A673 (cell line): ENCODE data around the gene TLCD1.

Source experiments
- CTCF ChIP-seq: fragments of 300-800, 200-600 bp; sonication (generic); conservative IDR thresholded peaks from 2 replicates; pipeline ENCODE4 v1.5.1; 2017; ENCODE audit warnings: low read depth, mild to moderate bottlenecking, antibody characterized with exemption, low read length, moderate library complexity, mixed read lengths
- EZH2 ChIP-seq: fragments of 200-600 bp; sonication (generic); IDR thresholded peaks from 2 replicates; pipeline ENCODE4 v1.6.1; 2017; ENCODE audit warnings: borderline replicate concordance, low read depth, mild to moderate bottlenecking, mixed read lengths, antibody characterized with exemption, low read length; ENCODE audit not compliant: poor library complexity, severe bottlenecking

GRCh38 chr17:28747051-28747691, 21.1 kb upstream of the TLCD1 start:
- TF ChIP-seq EZH2 (no peak), CTCF (no peak)
